Neural cell (in vitro differentiated cells): ENCODE results near the gene CELA2B. TPM values are rescaled to one million over a fixed set of nuclear protein-coding genes. Genes with fewer than 3 reads are reported as not detected.

Experiments used
- H2AFZ ChIP-seq: fragments of 200-600, 300-800 bp; sonication (generic), shearing (Covaris generic); 2 replicates; pipeline ENCODE4 v1.6.0; 2014; ENCODE audit warnings: low read depth, mild to moderate bottlenecking, antibody characterized with exemption, low read length, moderate library complexity
- H3F3A ChIP-seq: fragments of 200-600 bp; shearing (Covaris generic); 2 replicates; pipeline ENCODE4 v1.6.1; 2016; ENCODE audit warnings: mild to moderate bottlenecking, moderate library complexity, mixed read lengths, antibody characterized with exemption, low read length; ENCODE audit not compliant: insufficient read depth, poor library complexity, severe bottlenecking
- H3K27ac ChIP-seq: fragments of 200-600, 300-800 bp; sonication (generic), shearing (Covaris generic); 2 replicates; pipeline ENCODE4 v1.5.1; 2014; ENCODE audit warnings: mild to moderate bottlenecking, low read length, moderate library complexity
- H3K27me3 ChIP-seq: fragments of 300-800, 200-600 bp; sonication (generic), shearing (Covaris generic); 2 replicates; pipeline ENCODE4 v1.6.0; 2014; ENCODE audit warnings: mild to moderate bottlenecking, low read depth, low read length, moderate library complexity; ENCODE audit not compliant: insufficient read depth
- H3K36me3 ChIP-seq: fragments of 300-800, 200-600 bp; sonication (generic), shearing (Covaris generic); 2 replicates; pipeline ENCODE4 v1.5.1; 2014; ENCODE audit warnings: mild to moderate bottlenecking, antibody characterized with exemption, low read length, moderate library complexity; ENCODE audit not compliant: insufficient read depth
- H3K4me2 ChIP-seq: fragments of 300-800, 200-600 bp; sonication (generic), shearing (Covaris generic); 2 replicates; pipeline ENCODE4 v1.6.0; 2014; ENCODE audit warnings: mild to moderate bottlenecking, low read length
- H3K4me3 ChIP-seq: fragments of 300-800, 200-600 bp; sonication (generic), shearing (Covaris generic); 2 replicates; pipeline ENCODE4 v1.5.1; 2014; ENCODE audit warnings: mild to moderate bottlenecking, low read length, moderate library complexity
- H3K79me2 ChIP-seq: fragments of 200-600 bp; shearing (Covaris generic); replicated peaks from 2 replicates; pipeline ENCODE4 v1.6.0; 2014; ENCODE audit warnings: mild to moderate bottlenecking, low read length, moderate library complexity; ENCODE audit not compliant: insufficient read depth
- H3K9ac ChIP-seq: fragments of 300-800, 200-600 bp; sonication (generic), shearing (Covaris generic); 2 replicates; pipeline ENCODE4 v1.6.1; 2016; ENCODE audit warnings: mild to moderate bottlenecking, low read length, mixed read lengths
- H3K9me2 ChIP-seq: fragments of 200-600 bp; shearing (Covaris generic); 2 replicates; pipeline ENCODE4 v1.6.1; 2016; ENCODE audit warnings: mild to moderate bottlenecking, low read length, mixed read lengths; ENCODE audit not compliant: insufficient read depth
- H3K9me3 ChIP-seq: fragments of 200-600, 300-800 bp; sonication (generic), shearing (Covaris generic); 2 replicates; pipeline ENCODE4 v1.6.1; 2016; ENCODE audit warnings: mild to moderate bottlenecking, mixed run types, low read length, moderate library complexity, mixed read lengths
- H4K20me1 ChIP-seq: fragments of 200-600 bp; shearing (Covaris generic); 2 replicates; pipeline ENCODE4 v1.6.1; 2016; ENCODE audit warnings: mild to moderate bottlenecking, mixed run types; ENCODE audit not compliant: insufficient read depth
- EP300 ChIP-seq: fragments of 450-650 bp; conservative IDR thresholded peaks from 2 replicates; pipeline ENCODE4 v1.6.1; 2014; ENCODE audit warnings: antibody characterized with exemption, mild to moderate bottlenecking, moderate library complexity; ENCODE audit not compliant: poor library complexity, severe bottlenecking
- EZH2 ChIP-seq: fragments of 200-600, 300-800 bp; shearing (Covaris generic), sonication (generic); IDR thresholded peaks from 2 replicates; pipeline ENCODE4 v1.6.1; 2014; ENCODE audit warnings: antibody characterized with exemption, low read length, borderline replicate concordance, mild to moderate bottlenecking; ENCODE audit not compliant: insufficient read depth, poor library complexity, severe bottlenecking
- MXI1 ChIP-seq: fragments of 450-650 bp; conservative IDR thresholded peaks from 2 replicates; pipeline ENCODE4 v1.6.1; 2014; ENCODE audit warnings: antibody characterized with exemption, mild to moderate bottlenecking; ENCODE audit not compliant: poor library complexity, severe bottlenecking
- POLR2AphosphoS5 ChIP-seq: IDR thresholded peaks from 2 replicates; pipeline ENCODE4 v1.6.1; 2012
- RAD21 ChIP-seq: fragments of 450-650 bp; conservative IDR thresholded peaks from 2 replicates; pipeline ENCODE4 v1.6.1; 2014; ENCODE audit warnings: antibody characterized with exemption, mild to moderate bottlenecking, moderate library complexity
- SMC3 ChIP-seq: fragments of 450-650 bp; conservative IDR thresholded peaks from 2 replicates; pipeline ENCODE4 v1.6.1; 2014; ENCODE audit warnings: antibody characterized with exemption, mild to moderate bottlenecking, moderate library complexity; ENCODE audit not compliant: poor library complexity
- TAF1 ChIP-seq: IDR thresholded peaks from 2 replicates; pipeline ENCODE4 v1.6.1; 2012; ENCODE audit warnings: low read depth
- polyA plus RNA-seq: library from polyadenylated mRNA; depleted of rRNA; stranded (reverse); fragments of >200 nt; gene quantifications from 2 replicates; pipeline ENCODE4 v1.2.3, GENCODE V29; 2014
- TF ChIP-seq, protein P1 (sequence below): fragments of 450-650 bp; IDR thresholded peaks from 2 replicates; pipeline ENCODE4 v1.5.1; 2014; ENCODE audit warnings: antibody characterized with exemption, mild to moderate bottlenecking, moderate library complexity; ENCODE audit not compliant: poor library complexity, severe bottlenecking
- TF ChIP-seq, protein P2 (sequence below): IDR thresholded peaks from 2 replicates; pipeline ENCODE4 v1.6.1; 2012; ENCODE audit warnings: borderline replicate concordance

CELA2B gene
- polyA plus RNA-seq, 1 donor from 2014 or later = not detected

DNA sequence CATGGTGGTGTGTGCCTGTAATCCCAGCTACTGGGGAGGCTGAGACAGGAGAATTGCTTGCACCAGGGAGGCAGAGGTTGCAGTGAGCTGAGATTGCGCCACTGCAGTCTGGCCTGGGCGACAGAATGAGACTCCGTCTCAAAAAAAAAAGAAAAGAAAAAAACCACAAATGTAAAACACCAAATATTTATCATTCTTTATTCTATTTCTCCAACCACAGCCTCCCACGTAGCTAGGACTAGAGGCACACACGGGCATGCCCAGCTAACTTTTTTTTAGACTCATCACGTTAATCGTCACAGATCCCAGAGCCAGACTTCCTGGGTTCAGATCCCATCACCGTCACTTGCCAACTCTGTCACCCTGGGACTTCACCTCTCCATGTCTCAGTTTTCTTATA is 64.3 kb downstream of the CELA2B start:
- no peaks in the 10 kb centered on the region for H3K9me3 ChIP-seq
- H3F3A ChIP-seq = no peaks in the 10 kb centered on the region
- no peak overlapping the region for H3K4me2 ChIP-seq
- H2AFZ ChIP-seq = no peak overlapping the region
- no peaks in the 10 kb centered on the region for H4K20me1 ChIP-seq
- H3K27ac ChIP-seq = no peak overlapping the region
- H3K79me2 ChIP-seq = no peaks in the 10 kb centered on the region
- no peaks in the 10 kb centered on the region for H3K9me2 ChIP-seq
- H3K9ac ChIP-seq = no peak overlapping the region
- no peaks in the 10 kb centered on the region for H3K27me3 ChIP-seq
- peaks cover 8% of the 10 kb centered on the region for H3K36me3 ChIP-seq
- no peak overlapping the region for H3K4me3 ChIP-seq
- TF ChIP-seq EP300 = no peak
- TF ChIP-seq EZH2 = no peak
- TF ChIP-seq, protein P1, sequence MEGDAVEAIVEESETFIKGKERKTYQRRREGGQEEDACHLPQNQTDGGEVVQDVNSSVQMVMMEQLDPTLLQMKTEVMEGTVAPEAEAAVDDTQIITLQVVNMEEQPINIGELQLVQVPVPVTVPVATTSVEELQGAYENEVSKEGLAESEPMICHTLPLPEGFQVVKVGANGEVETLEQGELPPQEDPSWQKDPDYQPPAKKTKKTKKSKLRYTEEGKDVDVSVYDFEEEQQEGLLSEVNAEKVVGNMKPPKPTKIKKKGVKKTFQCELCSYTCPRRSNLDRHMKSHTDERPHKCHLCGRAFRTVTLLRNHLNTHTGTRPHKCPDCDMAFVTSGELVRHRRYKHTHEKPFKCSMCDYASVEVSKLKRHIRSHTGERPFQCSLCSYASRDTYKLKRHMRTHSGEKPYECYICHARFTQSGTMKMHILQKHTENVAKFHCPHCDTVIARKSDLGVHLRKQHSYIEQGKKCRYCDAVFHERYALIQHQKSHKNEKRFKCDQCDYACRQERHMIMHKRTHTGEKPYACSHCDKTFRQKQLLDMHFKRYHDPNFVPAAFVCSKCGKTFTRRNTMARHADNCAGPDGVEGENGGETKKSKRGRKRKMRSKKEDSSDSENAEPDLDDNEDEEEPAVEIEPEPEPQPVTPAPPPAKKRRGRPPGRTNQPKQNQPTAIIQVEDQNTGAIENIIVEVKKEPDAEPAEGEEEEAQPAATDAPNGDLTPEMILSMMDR = no peak
- TF ChIP-seq, protein P2, sequence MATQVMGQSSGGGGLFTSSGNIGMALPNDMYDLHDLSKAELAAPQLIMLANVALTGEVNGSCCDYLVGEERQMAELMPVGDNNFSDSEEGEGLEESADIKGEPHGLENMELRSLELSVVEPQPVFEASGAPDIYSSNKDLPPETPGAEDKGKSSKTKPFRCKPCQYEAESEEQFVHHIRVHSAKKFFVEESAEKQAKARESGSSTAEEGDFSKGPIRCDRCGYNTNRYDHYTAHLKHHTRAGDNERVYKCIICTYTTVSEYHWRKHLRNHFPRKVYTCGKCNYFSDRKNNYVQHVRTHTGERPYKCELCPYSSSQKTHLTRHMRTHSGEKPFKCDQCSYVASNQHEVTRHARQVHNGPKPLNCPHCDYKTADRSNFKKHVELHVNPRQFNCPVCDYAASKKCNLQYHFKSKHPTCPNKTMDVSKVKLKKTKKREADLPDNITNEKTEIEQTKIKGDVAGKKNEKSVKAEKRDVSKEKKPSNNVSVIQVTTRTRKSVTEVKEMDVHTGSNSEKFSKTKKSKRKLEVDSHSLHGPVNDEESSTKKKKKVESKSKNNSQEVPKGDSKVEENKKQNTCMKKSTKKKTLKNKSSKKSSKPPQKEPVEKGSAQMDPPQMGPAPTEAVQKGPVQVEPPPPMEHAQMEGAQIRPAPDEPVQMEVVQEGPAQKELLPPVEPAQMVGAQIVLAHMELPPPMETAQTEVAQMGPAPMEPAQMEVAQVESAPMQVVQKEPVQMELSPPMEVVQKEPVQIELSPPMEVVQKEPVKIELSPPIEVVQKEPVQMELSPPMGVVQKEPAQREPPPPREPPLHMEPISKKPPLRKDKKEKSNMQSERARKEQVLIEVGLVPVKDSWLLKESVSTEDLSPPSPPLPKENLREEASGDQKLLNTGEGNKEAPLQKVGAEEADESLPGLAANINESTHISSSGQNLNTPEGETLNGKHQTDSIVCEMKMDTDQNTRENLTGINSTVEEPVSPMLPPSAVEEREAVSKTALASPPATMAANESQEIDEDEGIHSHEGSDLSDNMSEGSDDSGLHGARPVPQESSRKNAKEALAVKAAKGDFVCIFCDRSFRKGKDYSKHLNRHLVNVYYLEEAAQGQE = no peak
- no peak for TF ChIP-seq TAF1
- no peak for TF ChIP-seq SMC3
- TF ChIP-seq MXI1 = no peak
- TF ChIP-seq POLR2AphosphoS5 = no peak
- no peak for TF ChIP-seq RAD21

Other genes starting within 250 kb of the CELA2B start
- gene FHAD1, start 228.9 kb upstream of the CELA2B start, polyA plus RNA-seq = 0.46 TPM in 1 of 2 replicates, not detected in the other
- gene EFHD2, start 66.2 kb upstream of the CELA2B start, polyA plus RNA-seq = 10.3 and 13.8 TPM in 2 replicates
- gene CTRC, start 37.7 kb upstream of the CELA2B start, polyA plus RNA-seq = not detected in 2 replicates
- gene CELA2A, start 19.4 kb upstream of the CELA2B start, polyA plus RNA-seq = not detected in 2 replicates
- gene CASP9, start 48.1 kb downstream of the CELA2B start, polyA plus RNA-seq = 13.4 and 13.7 TPM in 2 replicates
- 10.9 and 16.7 TPM in 2 replicates for gene DNAJC16, start 50.7 kb downstream of the CELA2B start, polyA plus RNA-seq
- gene AGMAT, start 108.9 kb downstream of the CELA2B start, polyA plus RNA-seq = not detected in 2 replicates
- 3.8 and 4.9 TPM in 2 replicates for gene DDI2, start 141.4 kb downstream of the CELA2B start, polyA plus RNA-seq
- gene PLEKHM2, start 208.2 kb downstream of the CELA2B start, polyA plus RNA-seq = 39.5 and 40.1 TPM in 2 replicates